Measurements from ENCODE around the gene SLC24A3. TPM values are rescaled to one million over a fixed set of nuclear protein-coding genes. Genes with fewer than 3 reads are reported as not detected.

The SLC24A3 gene
- polyA plus RNA-seq, 4 donors: 1.6 to 4.0 (median 3.8) TPM; not detected in 1

DNA sequence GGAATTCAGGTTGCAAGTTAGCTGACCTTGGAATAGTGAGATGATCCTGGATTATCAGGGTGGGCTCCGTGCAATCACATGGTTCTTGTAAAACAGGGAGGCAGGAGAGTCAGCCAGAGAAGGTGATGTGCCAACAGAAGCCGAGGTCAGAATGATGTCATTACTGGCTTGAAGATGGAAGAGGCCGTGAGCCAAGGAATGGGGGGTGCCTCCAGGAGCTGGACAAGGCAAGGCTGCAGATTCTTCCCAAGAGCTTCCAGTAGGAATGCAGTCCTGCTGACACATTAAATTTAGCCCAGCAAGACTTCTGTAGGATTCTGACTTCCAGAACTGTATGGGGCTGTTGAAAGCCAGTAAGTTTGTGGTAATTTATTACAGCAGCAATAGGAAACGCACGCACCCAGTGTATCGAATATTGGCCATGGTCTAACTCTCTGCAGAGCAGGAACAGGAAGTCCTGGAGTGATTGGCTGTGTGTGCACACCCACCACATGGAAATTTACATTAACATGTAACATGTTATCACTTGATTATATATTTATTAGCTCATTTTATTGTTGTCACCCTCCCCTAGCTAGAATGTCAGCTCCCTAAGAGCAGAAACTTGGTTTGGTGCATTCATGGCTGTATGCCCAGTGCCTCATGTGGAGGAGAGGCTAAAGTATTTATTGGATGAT, 19.1 kb downstream of the SLC24A3 start:
- Histone ChIP-seq H3K27ac (ENCODE audit: low read depth in 1 of 3, low read length in 2 of 3) (no peak overlapping the region), H3K4me1 (ENCODE audit: control insufficient read depth in 3 of 3, insufficient read depth in 2 of 3, low read depth in 1 of 3, low read length in 2 of 3) (peaks cover 0 to 2% (median 0%) of the 10 kb centered on the region in 3 donors), H3K36me3 (ENCODE audit: control insufficient read depth in 3 of 3, insufficient read depth in 2 of 3, low read depth in 1 of 3, low read length in 3 of 3) (no peaks in the 10 kb centered on the region), H3K27me3 (ENCODE audit: control insufficient read depth in 3 of 3, insufficient read depth in 3 of 3, low read length in 3 of 3) (no peaks in the 10 kb centered on the region), H3K4me3 (ENCODE audit: low read depth in 1 of 3, low read length in 3 of 3) (no peak overlapping the region), H3K9me3 (ENCODE audit: control insufficient read depth in 2 of 2, insufficient read depth in 1 of 2, low read depth in 1 of 2, low read length in 1 of 2) (no peaks in the 10 kb centered on the region)
- WGBS, 3 donors: 69 to 79% (median 72%) methylated on average over 6 of the region's 6 CpGs
- FAIRE-seq (no peak), DNase-seq (no peak)

DNA sequence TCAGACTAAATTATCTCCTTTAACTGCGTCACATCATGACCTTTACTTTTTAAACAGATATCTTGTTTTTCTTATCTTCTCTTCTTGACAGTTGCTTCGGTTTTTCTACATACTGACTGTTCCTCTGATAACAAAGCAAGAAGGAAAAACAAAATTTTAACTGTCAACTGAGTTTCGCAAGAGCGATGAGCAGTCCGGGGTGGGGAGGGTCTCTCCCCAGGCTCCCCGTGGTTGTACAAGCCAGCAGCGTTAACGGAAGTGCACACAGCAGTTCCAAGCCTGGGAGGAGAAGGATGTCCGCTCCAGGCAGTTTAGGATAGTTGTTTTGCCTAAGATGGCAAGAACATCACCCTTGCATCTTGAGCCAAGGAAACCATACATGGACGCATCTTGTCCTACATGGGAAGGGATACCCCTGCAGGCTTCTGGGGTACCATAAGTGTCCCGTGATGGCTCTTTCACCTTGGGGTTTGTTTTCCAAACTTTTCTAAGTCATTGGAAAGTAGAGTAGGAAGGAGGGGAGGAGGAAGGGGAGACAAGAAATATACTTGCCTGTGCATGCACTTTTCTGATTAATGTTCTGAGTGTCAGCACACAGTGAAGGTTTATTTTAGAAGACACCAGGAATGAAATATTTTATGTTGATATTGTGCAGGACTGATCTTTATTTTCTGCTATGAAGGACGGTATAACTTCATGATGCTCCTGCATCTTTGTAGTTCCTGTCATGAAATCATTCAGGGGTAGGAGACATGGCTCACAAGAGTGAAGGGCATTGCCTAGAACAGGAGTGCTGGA, 20.8 kb downstream of the SLC24A3 start:
- no peak overlapping the region for H3K4me3 ChIP-seq (ENCODE audit: low read depth in 1 of 3, low read length in 3 of 3)
- no peaks in the 10 kb centered on the region for H3K36me3 ChIP-seq (ENCODE audit: control insufficient read depth in 3 of 3, insufficient read depth in 2 of 3, low read depth in 1 of 3, low read length in 3 of 3)
- peaks cover 0 to 2% (median 0%) of the 10 kb centered on the region in 3 donors for H3K4me1 ChIP-seq (ENCODE audit: control insufficient read depth in 3 of 3, insufficient read depth in 2 of 3, low read depth in 1 of 3, low read length in 2 of 3)
- 59 to 72% (median 62%) methylated on average over 12 of the region's 12 CpGs for WGBS, 3 donors
- DNase-seq: no peak
- no peak for FAIRE-seq
- H3K27me3 ChIP-seq (ENCODE audit: control insufficient read depth in 3 of 3, insufficient read depth in 3 of 3, low read length in 3 of 3): no peaks in the 10 kb centered on the region
- peak overlapping the region in 1 of 3 donors; percentile 40 for H3K27ac ChIP-seq (ENCODE audit: low read depth in 1 of 3, low read length in 2 of 3)
- no peaks in the 10 kb centered on the region for H3K9me3 ChIP-seq (ENCODE audit: control insufficient read depth in 2 of 2, insufficient read depth in 1 of 2, low read depth in 1 of 2, low read length in 1 of 2)

DNA sequence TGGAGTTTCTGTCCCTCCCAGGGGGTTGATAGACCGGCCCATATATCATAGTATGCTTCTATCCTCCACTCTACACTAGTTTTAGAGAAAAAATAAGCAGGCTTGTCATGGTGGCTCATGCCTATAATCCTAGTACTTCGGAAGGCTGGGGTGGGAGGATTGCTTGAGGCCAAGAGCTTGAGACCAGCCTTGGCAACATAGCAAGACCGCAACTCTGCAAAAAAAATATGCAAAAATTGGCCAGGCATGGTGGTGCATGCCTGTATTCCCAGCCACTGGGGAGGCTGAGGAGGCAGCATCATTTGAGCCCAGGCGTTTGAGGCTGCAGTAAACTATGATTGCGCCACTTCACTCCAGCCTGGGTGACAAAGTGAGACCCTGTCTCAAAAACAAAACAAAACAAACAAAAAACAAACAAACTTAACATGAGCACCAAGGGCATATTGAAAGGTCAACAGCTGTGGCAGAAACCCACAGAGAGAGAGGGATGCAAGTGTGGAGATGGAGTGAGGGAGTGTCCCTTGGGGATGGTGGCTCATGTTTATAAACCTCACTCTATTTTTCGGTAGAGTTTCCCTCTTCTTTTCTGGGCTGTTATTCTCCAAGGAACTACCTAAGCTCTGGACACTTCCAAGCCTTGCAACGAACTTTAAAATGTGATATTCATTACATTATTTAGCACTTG, 24.1 kb downstream of the SLC24A3 start:
- peaks cover 0 to 2% (median 0%) of the 10 kb centered on the region in 3 donors for H3K4me1 ChIP-seq (ENCODE audit: control insufficient read depth in 3 of 3, insufficient read depth in 2 of 3, low read depth in 1 of 3, low read length in 2 of 3)
- FAIRE-seq: no peak
- H3K4me3 ChIP-seq (ENCODE audit: low read depth in 1 of 3, low read length in 3 of 3): no peak overlapping the region
- no peak for DNase-seq
- H3K27me3 ChIP-seq (ENCODE audit: control insufficient read depth in 3 of 3, insufficient read depth in 3 of 3, low read length in 3 of 3): peaks cover 0 to under 1% (median 0%) of the 10 kb centered on the region in 3 donors
- H3K36me3 ChIP-seq (ENCODE audit: control insufficient read depth in 3 of 3, insufficient read depth in 2 of 3, low read depth in 1 of 3, low read length in 3 of 3): peaks cover 0 to 2% (median 0%) of the 10 kb centered on the region in 3 donors
- no peak overlapping the region for H3K27ac ChIP-seq (ENCODE audit: low read depth in 1 of 3, low read length in 2 of 3)
- no peaks in the 10 kb centered on the region for H3K9me3 ChIP-seq (ENCODE audit: control insufficient read depth in 2 of 2, insufficient read depth in 1 of 2, low read depth in 1 of 2, low read length in 1 of 2)
- WGBS, 3 donors: 70 to 84% (median 77%) methylated on average over 7 of the region's 7 CpGs

DNA sequence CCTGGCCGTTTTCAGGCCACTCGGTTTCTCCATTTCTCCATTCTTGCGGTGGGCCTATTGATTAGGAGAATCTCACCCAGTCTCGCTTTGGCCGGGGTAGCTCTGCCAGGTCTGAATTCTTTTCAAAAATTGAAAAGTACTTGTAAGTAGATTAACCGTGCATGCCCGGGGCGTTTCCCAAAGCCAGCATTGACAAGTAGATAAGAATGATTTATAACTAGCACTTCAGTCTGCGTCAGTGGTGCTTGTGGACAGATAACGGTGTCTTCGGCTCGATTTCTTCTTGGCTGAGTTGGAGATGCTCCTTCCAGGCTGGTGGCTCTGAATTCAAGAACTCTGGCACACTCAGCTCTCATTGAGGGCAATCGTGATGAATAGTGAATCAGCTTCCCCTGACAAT, 29.0 kb downstream of the SLC24A3 start:
- Histone ChIP-seq H3K27me3 (ENCODE audit: control insufficient read depth in 3 of 3, insufficient read depth in 3 of 3, low read length in 3 of 3) (peaks cover 0 to 4% (median 0%) of the 10 kb centered on the region in 3 donors), H3K4me1 (ENCODE audit: control insufficient read depth in 3 of 3, insufficient read depth in 2 of 3, low read depth in 1 of 3, low read length in 2 of 3) (no peaks in the 10 kb centered on the region), H3K27ac (ENCODE audit: low read depth in 1 of 3, low read length in 2 of 3) (peak overlapping the region in 1 of 3 donors; percentile 3), H3K36me3 (ENCODE audit: control insufficient read depth in 3 of 3, insufficient read depth in 2 of 3, low read depth in 1 of 3, low read length in 3 of 3) (peaks cover 0 to 2% (median 0%) of the 10 kb centered on the region in 3 donors), H3K9me3 (ENCODE audit: control insufficient read depth in 2 of 2, insufficient read depth in 1 of 2, low read depth in 1 of 2, low read length in 1 of 2) (no peaks in the 10 kb centered on the region), H3K4me3 (ENCODE audit: low read depth in 1 of 3, low read length in 3 of 3) (no peak overlapping the region)
- DNase-seq (no peak), FAIRE-seq (no peak)
- 32 to 64% (median 41%) methylated on average over 13 of the region's 13 CpGs for WGBS, 3 donors

DNA sequence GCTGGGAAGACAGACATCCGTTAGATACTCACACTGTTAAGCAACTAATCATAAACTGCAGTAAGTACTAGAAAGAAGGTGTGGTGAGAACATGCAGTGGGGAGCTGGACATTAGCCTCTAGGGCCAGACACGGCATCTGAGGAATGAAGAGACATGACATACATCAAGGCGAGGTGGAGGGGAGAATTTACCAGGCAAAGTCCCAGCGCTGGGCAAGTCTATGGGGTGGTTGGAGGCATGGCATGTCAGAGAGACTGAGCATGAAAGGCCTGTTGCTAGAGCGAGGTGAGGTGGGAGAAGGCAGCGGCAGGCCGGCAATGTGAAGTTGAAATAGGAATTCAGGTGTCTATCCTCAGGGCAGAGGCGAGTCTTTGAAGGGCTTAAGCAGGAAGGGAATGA, 31.8 kb downstream of the SLC24A3 start:
- FAIRE-seq: no peak
- H3K36me3 ChIP-seq (ENCODE audit: control insufficient read depth in 3 of 3, insufficient read depth in 2 of 3, low read depth in 1 of 3, low read length in 3 of 3): peaks cover 0 to under 1% (median 0%) of the 10 kb centered on the region in 3 donors
- H3K27me3 ChIP-seq (ENCODE audit: control insufficient read depth in 3 of 3, insufficient read depth in 3 of 3, low read length in 3 of 3): peaks cover 0 to 4% (median 0%) of the 10 kb centered on the region in 3 donors
- H3K27ac ChIP-seq (ENCODE audit: low read depth in 1 of 3, low read length in 2 of 3): no peak overlapping the region
- DNase-seq: no peak
- H3K4me3 ChIP-seq (ENCODE audit: low read depth in 1 of 3, low read length in 3 of 3): no peak overlapping the region
- no peaks in the 10 kb centered on the region for H3K9me3 ChIP-seq (ENCODE audit: control insufficient read depth in 2 of 2, insufficient read depth in 1 of 2, low read depth in 1 of 2, low read length in 1 of 2)
- WGBS, 3 donors: 81 to 89% (median 84%) methylated on average over 8 of the region's 8 CpGs
- H3K4me1 ChIP-seq (ENCODE audit: control insufficient read depth in 3 of 3, insufficient read depth in 2 of 3, low read depth in 1 of 3, low read length in 2 of 3): no peaks in the 10 kb centered on the region

DNA sequence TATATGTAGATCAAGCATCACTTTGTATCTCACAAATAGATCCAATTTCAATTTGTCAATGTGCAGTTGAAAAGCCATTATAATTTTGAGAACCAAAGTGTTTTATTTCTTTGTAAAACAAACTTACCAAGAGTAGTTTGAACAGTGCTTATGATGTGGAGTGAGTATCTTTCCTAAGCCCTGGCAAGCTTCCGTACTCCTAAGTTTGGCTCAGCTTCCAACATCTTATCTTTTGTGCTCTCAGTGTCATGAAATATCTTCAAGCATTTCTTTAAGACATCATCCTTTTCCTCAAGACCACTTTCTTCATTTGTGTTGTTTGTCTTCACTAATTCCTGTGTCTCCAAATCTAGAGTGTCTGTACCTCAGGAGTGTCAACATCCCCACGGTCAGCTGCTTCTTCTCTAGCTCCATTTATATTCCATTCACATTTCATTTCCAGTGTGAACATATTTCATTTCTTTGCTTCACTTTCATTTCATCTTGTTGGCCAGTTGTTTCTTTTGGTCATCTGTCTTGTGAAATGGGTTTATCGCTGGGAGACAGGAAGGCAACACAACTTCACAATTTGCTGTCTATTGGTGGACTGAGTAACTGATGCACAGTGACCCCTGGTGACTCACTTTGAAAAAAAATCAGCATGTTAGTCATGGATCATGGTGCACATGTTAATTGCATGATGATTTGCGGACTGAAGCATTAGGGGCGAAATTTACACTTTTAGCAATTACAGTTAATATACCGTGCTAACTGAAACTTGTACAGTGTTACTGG, 36.9 kb downstream of the SLC24A3 start:
- peaks cover 0 to 5% (median 0%) of the 10 kb centered on the region in 3 donors for H3K4me1 ChIP-seq (ENCODE audit: control insufficient read depth in 3 of 3, insufficient read depth in 2 of 3, low read depth in 1 of 3, low read length in 2 of 3)
- FAIRE-seq (no peak), DNase-seq (peak; percentile 12 to 20)
- no peaks in the 10 kb centered on the region for H3K36me3 ChIP-seq (ENCODE audit: control insufficient read depth in 3 of 3, insufficient read depth in 2 of 3, low read depth in 1 of 3, low read length in 3 of 3)
- H3K27me3 ChIP-seq (ENCODE audit: control insufficient read depth in 3 of 3, insufficient read depth in 3 of 3, low read length in 3 of 3): peaks cover 0 to 2% (median 0%) of the 10 kb centered on the region in 3 donors
- no peak overlapping the region for H3K4me3 ChIP-seq (ENCODE audit: low read depth in 1 of 3, low read length in 3 of 3)
- peak overlapping the region in 1 of 3 donors; percentile 29 for H3K27ac ChIP-seq (ENCODE audit: low read depth in 1 of 3, low read length in 2 of 3)
- H3K9me3 ChIP-seq (ENCODE audit: control insufficient read depth in 2 of 2, insufficient read depth in 1 of 2, low read depth in 1 of 2, low read length in 1 of 2): no peaks in the 10 kb centered on the region
- WGBS, 3 donors: 75 to 82% (median 75%) methylated on average over 6 of the region's 6 CpGs

DNA sequence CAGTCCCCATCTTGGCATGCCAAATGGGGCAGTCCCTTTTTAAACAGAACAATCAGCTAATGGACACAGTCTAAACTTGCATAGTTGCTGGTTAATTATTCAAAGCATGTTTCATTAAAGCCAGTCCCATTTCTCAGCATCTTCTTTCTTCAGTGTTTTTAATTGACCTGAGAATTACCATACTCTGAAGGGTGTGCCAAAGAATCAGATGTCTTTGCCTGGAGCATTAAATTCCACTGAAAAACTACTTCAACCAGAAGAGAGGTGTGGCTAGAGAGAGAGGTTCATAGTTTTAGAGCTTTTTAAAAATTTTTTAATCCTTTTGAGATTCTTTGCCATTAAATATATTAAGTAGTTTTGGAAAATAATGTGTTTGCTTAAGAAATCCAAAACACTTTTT, 37.9 kb downstream of the SLC24A3 start:
- Histone ChIP-seq H3K27ac (ENCODE audit: low read depth in 1 of 3, low read length in 2 of 3) (no peak overlapping the region), H3K9me3 (ENCODE audit: control insufficient read depth in 2 of 2, insufficient read depth in 1 of 2, low read depth in 1 of 2, low read length in 1 of 2) (no peaks in the 10 kb centered on the region), H3K27me3 (ENCODE audit: control insufficient read depth in 3 of 3, insufficient read depth in 3 of 3, low read length in 3 of 3) (peaks cover 0 to 2% (median 0%) of the 10 kb centered on the region in 3 donors), H3K4me3 (ENCODE audit: low read depth in 1 of 3, low read length in 3 of 3) (no peak overlapping the region), H3K36me3 (ENCODE audit: control insufficient read depth in 3 of 3, insufficient read depth in 2 of 3, low read depth in 1 of 3, low read length in 3 of 3) (no peaks in the 10 kb centered on the region), H3K4me1 (ENCODE audit: control insufficient read depth in 3 of 3, insufficient read depth in 2 of 3, low read depth in 1 of 3, low read length in 2 of 3) (peaks cover 0 to 5% (median 0%) of the 10 kb centered on the region in 3 donors)
- FAIRE-seq (no peak), DNase-seq (no peak)

DNA sequence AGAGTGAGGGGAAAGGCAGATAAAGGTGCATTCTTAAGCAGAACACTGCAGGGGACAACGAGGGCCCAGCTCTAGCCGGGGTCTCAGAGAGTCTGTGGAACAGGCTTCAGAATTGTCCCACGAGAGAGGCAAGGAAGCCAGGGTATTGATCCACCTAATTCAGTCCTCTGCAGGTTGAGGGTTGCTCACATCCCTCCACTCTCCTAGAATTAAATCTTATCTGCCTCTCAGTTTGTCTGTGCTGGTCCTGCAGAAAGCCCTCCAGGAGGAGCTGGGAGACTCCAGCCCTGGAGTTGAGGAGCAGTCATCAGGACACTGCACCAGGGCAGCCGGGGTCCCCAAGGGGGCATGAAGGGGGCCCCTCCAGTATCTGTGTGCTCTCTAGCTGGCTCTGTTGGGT, 39.1 kb downstream of the SLC24A3 start:
- FAIRE-seq: no peak
- peaks cover 0 to 2% (median 0%) of the 10 kb centered on the region in 3 donors for H3K27me3 ChIP-seq (ENCODE audit: control insufficient read depth in 3 of 3, insufficient read depth in 3 of 3, low read length in 3 of 3)
- H3K36me3 ChIP-seq (ENCODE audit: control insufficient read depth in 3 of 3, insufficient read depth in 2 of 3, low read depth in 1 of 3, low read length in 3 of 3): no peaks in the 10 kb centered on the region
- no peak for DNase-seq
- no peak overlapping the region for H3K4me3 ChIP-seq (ENCODE audit: low read depth in 1 of 3, low read length in 3 of 3)
- H3K9me3 ChIP-seq (ENCODE audit: control insufficient read depth in 2 of 2, insufficient read depth in 1 of 2, low read depth in 1 of 2, low read length in 1 of 2): no peaks in the 10 kb centered on the region
- H3K4me1 ChIP-seq (ENCODE audit: control insufficient read depth in 3 of 3, insufficient read depth in 2 of 3, low read depth in 1 of 3, low read length in 2 of 3): peaks cover 0 to 5% (median 0%) of the 10 kb centered on the region in 3 donors
- peak overlapping the region in 1 of 3 donors; percentile 75 for H3K27ac ChIP-seq (ENCODE audit: low read depth in 1 of 3, low read length in 2 of 3)
- 78 to 86% (median 80%) methylated on average over 4 of the region's 4 CpGs for WGBS, 3 donors
